HepG2 (cell line): ENCODE data around the gene STIM1. TPM values are rescaled to one million over a fixed set of nuclear protein-coding genes. Genes with fewer than 3 reads are reported as not detected.

Experiments used
- ATAC-seq: fragments of 200-7000 bp; cut with Tn5 transposase; 3 replicates; pipeline ENCODE4 v1.9.1; 2020; ENCODE audit warnings: mild to moderate bottlenecking, moderate library complexity
- BruUV-seq: library from RNA; stranded (reverse); fragments of 400-500 nt; replicated peaks from 2 replicates; lab custom pipeline; 2021; lab: Mats Ljungman, UMichigan
- CTCF ChIA-PET: fragments of 300-600 bp; formaldehyde crosslinking; extraction: SDS; loops from one replicate; lab custom pipeline; 2021; ENCODE audit warnings: low total read pairs, inconsistent platforms, low intra/inter-chr PET ratio; lab: Yijun Ruan, JAX
- POLR2A ChIA-PET: fragments of 350-600 bp; sonication (Branson Sonifier 250); formaldehyde crosslinking; loops from one replicate; lab custom pipeline; 2020; ENCODE audit warnings: antibody characterized with exemption, inconsistent platforms; lab: Yijun Ruan, JAX
- DNase-seq: peaks from one replicate; pipeline ENCODE4 v3.0.0-alpha.2; 2015; ENCODE audit warnings: low spot score
- FAIRE-seq: peaks from 3 replicates; lab custom pipeline; 2011; peaks lifted over from hg19 to GRCh38; lab: Jason Lieb, UNC
- H2AFZ ChIP-seq: one replicate; pipeline ENCODE4 v1.6.1; 2011; ENCODE audit warnings: low read length, inconsistent platforms
- H3K27ac ChIP-seq: fragments of 300-600 bp; 3 replicates; pipeline ENCODE4 v1.8.0; 2011; ENCODE audit warnings: mixed run types, mild to moderate bottlenecking, mixed read lengths, low read length, inconsistent platforms; ENCODE audit not compliant: insufficient read depth; ENCODE audit errors: extremely low read length
- H3K27me3 ChIP-seq, 2 experiments: fragments of 200-600 bp in 1 of 2; 2 replicates in 1 of 2; 3 replicates in 1 of 2; pipeline versions ENCODE4 v1.6.0 to v1.8.0; 2011; ENCODE audit warnings: low read length in 2 of 2, mild to moderate bottlenecking in 2 of 2, moderate library complexity in 2 of 2, inconsistent platforms in 1 of 2; ENCODE audit not compliant: insufficient read depth in 2 of 2, control insufficient read depth in 1 of 2
- H3K36me3 ChIP-seq, 2 experiments: fragments of 200-600 bp in 1 of 2; replicated peaks in 1 of 2; 2 replicates in 1 of 2; 3 replicates in 1 of 2; pipeline versions ENCODE4 v1.5.1 to v1.8.0; 2011; ENCODE audit warnings: low read length in 2 of 2, inconsistent platforms in 1 of 2; ENCODE audit not compliant: insufficient read depth in 2 of 2, control insufficient read depth in 1 of 2
- H3K4me1 ChIP-seq: 2 replicates; pipeline ENCODE4 v1.5.1; 2012; ENCODE audit warnings: low read length, inconsistent platforms; ENCODE audit not compliant: insufficient read depth
- H3K4me2 ChIP-seq: 2 replicates; pipeline ENCODE4 v1.6.0; 2011; ENCODE audit warnings: low read depth, low read length, inconsistent platforms
- H3K4me3 ChIP-seq, 3 experiments: fragments of 200-600 bp in 1 of 3; sonication (generic), shearing (Covaris generic) in 1 of 3; replicated peaks in 1 of 3; 2 replicates each; pipeline ENCODE4 v1.5.1; 2011 to 2016; ENCODE audit warnings: low read length in 3 of 3, inconsistent platforms in 2 of 3, low read depth in 2 of 3, mild to moderate bottlenecking in 2 of 3, control low read depth in 1 of 3, mixed read lengths in 1 of 3; ENCODE audit not compliant: insufficient read depth in 1 of 3
- H3K79me2 ChIP-seq: one replicate; pipeline ENCODE4 v1.6.1; 2011; ENCODE audit warnings: low read length, inconsistent platforms; ENCODE audit not compliant: insufficient read depth
- H3K9ac ChIP-seq: 2 replicates; pipeline ENCODE4 v1.6.0; 2011; ENCODE audit warnings: mild to moderate bottlenecking, low read depth, low read length, inconsistent platforms; ENCODE audit not compliant: insufficient read depth
- H3K9me3 ChIP-seq: 2 replicates; pipeline ENCODE4 v1.5.1; 2012; ENCODE audit warnings: mild to moderate bottlenecking, low read length
- H4K20me1 ChIP-seq: 2 replicates; pipeline ENCODE4 v1.6.0; 2011; ENCODE audit warnings: inconsistent platforms, mild to moderate bottlenecking, low read length, moderate library complexity; ENCODE audit not compliant: insufficient read depth
- ARID2 ChIP-seq: sonication (generic); formaldehyde crosslinking; IDR thresholded peaks from 2 replicates; pipeline ENCODE4 v1.8.1; 2022; ENCODE audit warnings: mild to moderate bottlenecking, missing genetic modification reagents, borderline replicate concordance
- ESRRA ChIP-seq: sonication (generic); formaldehyde crosslinking; IDR thresholded peaks from 2 replicates; pipeline ENCODE4 v1.5.1; 2020; ENCODE audit warnings: mild to moderate bottlenecking, low read depth, missing genetic modification reagents
- FOSL2 ChIP-seq: sonication (generic); formaldehyde crosslinking; IDR thresholded peaks from 2 replicates; pipeline ENCODE4 v1.4.0; 2020; ENCODE audit warnings: missing genetic modification reagents
- ZKSCAN8 ChIP-seq: IDR thresholded peaks from 2 replicates; pipeline ENCODE4 v1.6.1; 2016; ENCODE audit warnings: borderline replicate concordance, missing genetic modification reagents, missing compliant biosample characterization
- ZNF557 ChIP-seq: sonication (generic); formaldehyde crosslinking; IDR thresholded peaks from 2 replicates; pipeline ENCODE4 v1.4.0; 2020; ENCODE audit warnings: missing genetic modification reagents
- WGBS: methylation state at CpG from one replicate; pipeline ENCODE4 v1.1.6; 2017; ENCODE audit warnings: low lambda C conversion rate; 5-methylcytosine and 5-hydroxymethylcytosine counted together
- in situ Hi-C: cut with HindIII; loops from 2 replicates; pipeline ENCODE4 v1.10.0; 2017; ENCODE audit warnings: low pct_unique_long_range_greater_than_20kb; ENCODE audit not compliant: extremely low pct_ligation_motif_present
- intact Hi-C: fragments of 100-400 bp; cut with micrococcal nuclease; formaldehyde crosslinking; loops from one replicate; pipeline ENCODE4 v1.10.0; 2022; ENCODE audit not compliant: unreplicated experiment
- polyA plus RNA-seq, 8 experiments: library from polyadenylated mRNA; depleted of rRNA in 3 of 8; stranded (reverse) in 7 of 8; unstranded in 1 of 8; fragments of >200 nt; fragmentation: Illumina TruSeq in 4 of 8; extraction: Trizol in 4 of 8; gene quantifications; 2 replicates each; pipeline versions ENCODE4 v1.2.1 to v1.2.3, GENCODE V29; 2011 to 2016; ENCODE audit warnings: low read depth in 4 of 8, missing spikeins in 1 of 8, mixed read lengths in 1 of 8; ENCODE audit not compliant: insufficient read depth in 1 of 8
- total RNA-seq, 5 experiments: library from RNA; depleted of rRNA; stranded (reverse); fragments of >200 nt; fragmentation: Illumina TruSeq; extraction: Trizol; gene quantifications; 2 replicates each; pipeline ENCODE4 v1.2.3, GENCODE V29; 2016; ENCODE audit warnings: low read depth in 1 of 5
- TF ChIP-seq, protein P1 (sequence below): sonication (generic); formaldehyde crosslinking; IDR thresholded peaks from 2 replicates; pipeline ENCODE4 v1.8.1; 2023; ENCODE audit warnings: mild to moderate bottlenecking, missing genetic modification reagents

The STIM1 gene
- total and polyA plus RNA-seq, 2 of the 13 experiments (the other 11 are each of a cell fraction or from before 2014, with no cell fraction given): 19.2 to 28.5 TPM

DNA sequence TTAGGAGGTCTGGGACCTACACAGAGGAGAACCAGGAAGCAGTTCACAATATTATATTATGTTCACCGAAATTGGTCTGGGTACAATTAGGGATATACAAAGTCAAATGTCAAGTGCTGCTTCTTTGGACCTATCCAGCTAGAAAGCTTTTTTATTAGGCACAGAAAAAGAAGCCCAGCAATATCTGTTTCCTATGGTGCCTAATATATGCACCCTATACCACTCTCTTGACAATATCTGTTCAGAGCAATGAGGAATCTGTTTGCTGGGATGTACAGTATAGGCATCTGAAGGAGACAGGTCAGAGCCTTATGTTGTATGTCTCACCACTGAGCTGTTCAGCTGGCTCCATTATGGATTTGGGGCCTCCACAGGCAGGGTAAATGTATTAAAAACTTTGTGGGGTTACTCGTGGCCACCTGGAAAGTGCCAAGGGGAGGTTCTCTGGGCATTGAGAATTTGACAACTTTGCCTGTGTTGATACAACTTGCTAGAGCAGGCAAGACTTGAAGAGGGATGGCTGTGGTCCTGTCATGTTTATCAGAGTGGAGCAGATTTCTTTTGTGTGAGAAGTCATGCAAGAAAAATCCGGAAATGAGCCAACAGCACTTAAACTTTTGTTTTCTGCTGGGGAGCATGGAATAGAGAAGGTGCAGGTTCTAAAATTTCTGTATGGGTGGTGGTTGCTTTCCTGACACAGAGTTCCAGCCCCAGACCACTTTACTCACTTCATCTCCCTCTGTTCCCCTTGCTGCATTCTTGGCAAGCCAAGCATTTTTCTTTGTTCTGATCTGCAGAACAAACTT, 10.1 kb downstream of the STIM1 start:
- Histone ChIP-seq H2AFZ (no peak overlapping the region), H3K27ac (peak overlapping the region; percentile 84), H3K36me3 (no peaks in the 10 kb centered on the region), H3K4me3 (peak overlapping the region in 1 of 3 experiments; percentile 38; a peak in 1 of 6 replicates), H3K79me2 (peaks cover 86% of the 10 kb centered on the region), H4K20me1 (no peaks in the 10 kb centered on the region), H3K4me2 (peak overlapping the region; percentile 75), H3K4me1 (peaks cover 65% of the 10 kb centered on the region), H3K9ac (peak overlapping the region; percentile 23; the same call in 1 of the 2 replicates), H3K9me3 (no peaks in the 10 kb centered on the region), H3K27me3 (no peaks in the 10 kb centered on the region; a peak in 1 of 5 replicates)
- no TSS peak for BruUV-seq
- intact Hi-C loops: loop anchor here (1.0 kb wide), 1 partner anchor 40 kb away; no protein-coding TSS in a partner anchor
- in situ Hi-C loops: no loop called here
- no peak for DNase-seq
- TF ChIP-seq ZKSCAN8 (0 out of 2 replicates have a peak, but pooled peaks have one; percentile 8), FOSL2 (CRISPR knock-in tag) (0 out of 2 replicates have a peak, but pooled peaks have one; percentile 8), ZNF557 (0 out of 2 replicates have a peak, but pooled peaks have one; percentile 12), ESRRA (CRISPR knock-in tag) (no peak), ARID2 (CRISPR knock-in tag) (0 out of 2 replicates have a peak, but pooled peaks have one; percentile 47)
- TF ChIP-seq, protein P1, sequence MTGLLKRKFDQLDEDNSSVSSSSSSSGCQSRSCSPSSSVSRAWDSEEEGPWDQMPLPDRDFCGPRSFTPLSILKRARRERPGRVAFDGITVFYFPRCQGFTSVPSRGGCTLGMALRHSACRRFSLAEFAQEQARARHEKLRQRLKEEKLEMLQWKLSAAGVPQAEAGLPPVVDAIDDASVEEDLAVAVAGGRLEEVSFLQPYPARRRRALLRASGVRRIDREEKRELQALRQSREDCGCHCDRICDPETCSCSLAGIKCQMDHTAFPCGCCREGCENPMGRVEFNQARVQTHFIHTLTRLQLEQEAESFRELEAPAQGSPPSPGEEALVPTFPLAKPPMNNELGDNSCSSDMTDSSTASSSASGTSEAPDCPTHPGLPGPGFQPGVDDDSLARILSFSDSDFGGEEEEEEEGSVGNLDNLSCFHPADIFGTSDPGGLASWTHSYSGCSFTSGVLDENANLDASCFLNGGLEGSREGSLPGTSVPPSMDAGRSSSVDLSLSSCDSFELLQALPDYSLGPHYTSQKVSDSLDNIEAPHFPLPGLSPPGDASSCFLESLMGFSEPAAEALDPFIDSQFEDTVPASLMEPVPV (CRISPR knock-in tag): no peak
- no peak for FAIRE-seq
- ATAC-seq: peak; percentile 33
- ChIA-PET POLR2A (interaction anchor here (0.7 to 5.3 kb wide), 5 partner anchors 11 to 40 kb away, joined by 3 to 44 read pairs (median 10); partner anchors contain the start of gene STIM1), CTCF (no interaction called here)
- WGBS: 28% methylated on average over 2 of the region's 3 CpGs
